RPMI8226 (cell line): ENCODE measurements around the gene SRSF1.
"Not testable (repeated sequence)": the region's sequence is repeated elsewhere in the genome, so short reads cannot be mapped to it uniquely, and the experiment has no call there.

ENCODE experiments used
- DNase-seq: peaks from one replicate; pipeline ENCODE4 v3.0.0-alpha.2; 2015

SRSF1 gene

DNA sequence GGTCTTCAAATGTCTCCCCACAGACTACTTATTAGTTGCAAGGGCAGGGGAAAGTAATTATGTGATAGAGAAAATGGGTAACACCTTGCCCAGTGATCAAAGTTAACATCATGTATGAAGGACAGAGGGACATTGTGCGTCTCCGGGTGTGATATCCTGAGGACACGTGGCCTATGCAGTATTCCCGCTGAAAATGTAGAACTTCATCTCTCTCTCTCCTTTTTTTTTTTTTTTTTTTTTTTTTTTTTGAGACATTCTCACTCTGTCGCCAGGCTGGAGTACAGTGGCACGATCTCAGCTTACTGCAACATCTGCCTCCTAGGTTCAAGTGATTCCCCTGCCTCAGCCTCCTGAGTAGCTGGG lies 43.9 kb downstream of the SRSF1 start:
- no peak for DNase-seq

DNA sequence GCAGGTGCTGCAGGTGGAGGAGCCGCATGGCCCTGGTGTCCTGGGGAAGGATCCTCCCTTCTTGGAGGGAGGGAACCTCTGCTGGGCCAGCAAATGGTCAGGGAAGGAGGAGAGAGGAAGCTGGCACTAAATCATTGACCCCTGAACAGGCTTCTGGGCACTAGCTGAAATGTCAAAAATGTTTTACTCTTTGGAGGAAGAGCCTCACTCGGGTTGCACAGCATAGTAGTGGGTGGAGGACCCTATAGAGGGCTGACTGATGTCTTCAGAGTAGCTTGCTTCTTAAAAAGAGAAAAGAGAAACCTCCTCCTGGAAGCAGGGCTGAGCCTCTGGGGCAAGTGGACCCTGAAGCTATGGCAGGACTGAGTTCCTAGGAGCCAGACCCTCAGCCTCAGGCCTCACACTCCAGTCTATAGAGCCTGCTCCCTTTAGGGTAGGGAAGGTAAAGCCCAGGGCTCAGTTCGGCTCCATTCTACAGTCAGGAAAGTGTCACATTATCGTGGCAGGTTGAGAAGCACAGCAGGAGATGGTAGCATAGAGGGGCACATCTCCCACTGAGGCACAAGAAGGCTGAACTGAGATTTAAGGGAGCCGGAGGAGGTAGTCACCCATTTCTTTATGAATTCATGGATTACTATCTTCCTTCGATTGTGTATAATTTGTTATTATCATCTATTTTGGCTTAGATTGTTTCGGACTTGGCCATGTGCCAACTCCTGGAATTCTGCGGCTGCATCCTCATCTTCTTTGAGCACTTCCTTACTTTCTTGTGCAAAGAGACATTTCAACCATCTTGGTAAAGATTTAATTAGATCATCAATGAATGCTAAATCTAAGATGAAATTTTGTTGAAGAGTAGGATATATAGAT lies 44.5 kb downstream of the SRSF1 start:
- no peak for DNase-seq

DNA sequence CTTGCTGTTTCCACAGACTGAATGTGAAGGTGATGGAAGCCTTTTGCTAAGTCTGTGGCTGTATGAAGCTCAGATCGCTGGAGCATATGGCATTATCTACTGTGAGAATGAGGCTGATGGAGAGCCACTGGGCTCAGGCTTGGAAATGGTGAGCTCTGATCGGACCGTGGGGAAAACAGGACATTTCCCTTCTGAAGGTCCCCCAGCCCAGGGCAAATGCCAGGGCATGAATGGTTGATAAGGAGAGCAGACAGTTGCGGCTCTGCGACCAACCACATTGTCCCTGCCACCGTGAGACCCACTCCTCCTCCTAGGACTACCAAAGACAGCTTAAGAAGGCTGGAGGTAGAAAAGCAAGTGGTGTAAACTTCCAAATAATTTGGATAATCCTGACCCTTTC lies 47.1 kb downstream of the SRSF1 start:
- DNase-seq = no peak

DNA sequence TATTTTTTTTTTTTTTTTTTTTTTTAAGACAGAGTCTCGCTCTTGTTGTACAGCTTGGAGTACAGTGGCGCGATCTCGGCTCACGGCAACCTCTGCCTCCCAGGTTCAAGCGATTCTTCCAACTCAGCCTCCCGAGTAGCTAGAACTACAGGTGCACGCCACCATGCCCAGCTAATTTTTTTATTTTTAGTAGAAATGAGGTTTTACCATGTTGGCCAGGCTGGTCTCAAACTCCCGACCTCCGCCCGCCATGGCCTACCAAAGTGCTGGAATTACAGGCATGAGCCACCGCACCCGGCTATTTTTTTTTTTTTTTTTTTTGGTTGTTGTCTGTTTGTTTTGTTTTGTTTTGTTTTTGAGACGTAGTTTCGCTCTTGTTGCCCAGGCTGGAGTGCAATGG lies 48.7 kb downstream of the SRSF1 start:
- not testable (repeated sequence) for DNase-seq

DNA sequence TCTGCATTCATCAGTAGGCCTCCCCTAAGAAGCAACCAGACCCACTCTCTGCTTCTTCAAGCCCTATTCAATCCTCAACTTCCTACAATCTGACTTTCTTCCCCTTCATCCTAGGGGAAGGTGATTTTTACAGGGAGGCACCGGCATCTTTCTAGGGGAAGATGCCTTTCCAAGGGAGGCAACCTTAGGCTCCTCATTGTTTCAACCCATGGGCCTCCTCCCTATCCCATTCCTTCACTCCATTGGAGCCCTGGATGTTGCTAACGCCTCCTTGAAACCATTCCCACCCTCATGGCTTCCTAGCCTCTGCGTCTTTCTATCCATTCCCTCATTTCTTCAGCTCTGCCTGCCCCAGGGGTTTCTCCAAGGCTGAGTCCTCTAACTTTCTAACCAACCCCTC lies 49.2 kb downstream of the SRSF1 start:
- DNase-seq = no peak

DNA sequence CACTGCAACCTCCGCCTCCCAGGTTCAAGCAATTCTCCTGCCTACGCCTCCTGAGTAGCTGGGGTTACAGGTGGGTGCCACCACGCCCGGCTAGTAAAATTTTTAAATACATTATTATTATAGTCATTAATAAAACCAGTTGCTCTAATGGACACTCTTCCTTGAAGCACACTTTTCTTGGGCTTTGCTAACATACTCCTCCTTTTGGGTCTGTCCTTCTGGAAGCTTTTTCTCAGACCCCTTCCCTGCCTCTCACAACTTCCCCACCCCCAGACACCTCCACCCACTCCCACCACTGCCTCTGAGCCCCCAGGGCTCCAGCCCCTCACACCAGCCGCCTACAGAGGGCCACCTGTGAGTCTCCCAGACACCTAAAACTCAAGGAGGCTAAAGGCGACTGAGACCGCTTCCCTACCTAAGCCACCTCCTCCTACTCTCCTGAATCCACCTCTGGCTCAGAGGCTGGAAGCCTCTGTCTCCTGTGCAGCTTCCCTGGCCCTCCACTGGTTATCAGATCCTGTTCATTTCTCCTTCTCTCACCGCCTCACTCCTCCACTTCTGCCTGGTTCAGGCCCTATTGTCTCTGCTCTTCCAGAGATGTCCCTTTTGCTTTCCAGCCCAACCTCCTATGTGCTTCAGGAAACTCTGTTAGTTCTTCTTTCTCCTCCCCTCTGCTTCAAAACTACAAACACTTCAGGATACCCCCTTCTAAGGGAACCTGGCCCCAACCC lies 49.8 kb downstream of the SRSF1 start:
- DNase-seq = no peak

DNA sequence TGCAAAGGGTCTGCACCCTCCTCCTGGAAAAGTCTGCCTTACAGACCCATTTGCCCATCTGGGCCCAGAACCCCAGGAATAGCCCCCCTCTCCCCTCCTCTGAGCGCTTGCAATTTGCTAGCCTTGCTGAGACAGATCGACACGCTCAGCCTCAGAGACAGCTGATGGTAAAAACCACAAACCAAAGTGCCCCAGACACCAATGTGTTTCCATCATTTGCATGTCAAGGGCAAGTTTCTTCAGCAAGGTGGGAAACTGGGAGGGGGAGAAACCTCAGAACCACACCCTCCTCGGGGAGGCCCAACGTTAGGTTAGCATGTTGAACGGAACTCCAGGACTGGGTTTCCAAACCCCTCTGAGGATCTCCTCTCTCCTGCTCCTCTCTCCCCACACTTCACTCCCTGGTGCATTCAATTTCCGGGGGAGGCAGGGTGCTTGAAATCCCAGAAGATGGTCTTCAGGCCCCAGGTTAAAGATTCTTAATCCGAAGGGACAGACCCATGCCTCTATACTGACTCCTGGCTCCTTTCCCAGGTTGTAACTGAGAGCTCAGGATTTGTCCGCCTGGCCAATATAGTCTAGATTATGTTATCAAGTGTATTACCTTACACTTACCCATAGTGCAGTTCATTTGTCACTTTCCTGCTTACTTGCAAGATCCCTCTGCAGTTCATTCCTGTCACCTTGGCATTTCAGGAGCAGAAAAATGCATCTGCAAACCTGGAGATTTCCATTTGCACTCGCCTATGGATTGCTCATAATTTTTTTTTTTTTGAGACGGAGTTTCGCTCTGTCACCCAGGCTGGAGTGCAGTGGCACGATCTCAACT lies 50.5 kb downstream of the SRSF1 start:
- DNase-seq = peak; percentile 68

DNA sequence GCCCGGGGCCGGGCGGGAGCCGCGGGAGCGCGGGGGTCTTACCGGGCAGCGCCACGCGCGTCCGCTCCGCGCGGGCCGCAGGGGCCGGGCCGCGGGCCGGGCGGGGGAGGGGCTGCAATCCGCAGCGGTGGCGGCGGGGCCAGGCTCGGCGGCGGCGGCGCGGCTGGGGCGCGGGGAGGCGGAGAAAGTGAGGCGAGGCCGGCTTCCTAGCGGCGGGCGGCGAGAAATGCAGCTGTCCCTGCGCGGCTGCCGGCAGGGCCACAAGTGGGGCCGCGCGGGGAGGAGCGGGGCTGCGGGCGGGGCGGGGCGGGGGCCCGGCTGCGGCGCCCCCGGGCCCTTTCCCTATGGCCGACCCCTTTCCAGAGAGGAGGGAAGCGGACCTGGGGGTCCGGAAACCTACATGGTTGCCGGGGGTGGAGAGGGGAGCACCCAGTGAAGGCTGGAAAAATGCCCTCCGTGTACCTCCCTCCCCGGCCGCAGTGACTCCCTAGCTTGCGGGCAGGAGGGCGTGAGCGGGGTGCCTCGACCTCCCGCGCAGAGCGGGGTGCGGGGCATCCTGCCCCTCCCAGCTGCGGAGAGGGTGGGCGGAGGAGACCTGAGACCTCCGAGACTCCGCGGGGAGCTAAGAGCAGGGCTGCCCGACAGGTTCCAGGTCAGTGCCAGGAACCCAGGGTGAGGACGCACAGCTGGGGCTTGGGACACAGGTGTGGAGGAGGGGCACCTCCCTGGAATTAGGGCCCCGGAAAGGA lies 51.7 kb downstream of the SRSF1 start, which contains the start of gene CUEDC1:
Gene CUEDC1, minus strand, starts transcription at position 230 of the 749 bp plus-strand sequence. CDS start 69,848 bp downstream, outside the sequence.
- peak; percentile 79 for DNase-seq

DNA sequence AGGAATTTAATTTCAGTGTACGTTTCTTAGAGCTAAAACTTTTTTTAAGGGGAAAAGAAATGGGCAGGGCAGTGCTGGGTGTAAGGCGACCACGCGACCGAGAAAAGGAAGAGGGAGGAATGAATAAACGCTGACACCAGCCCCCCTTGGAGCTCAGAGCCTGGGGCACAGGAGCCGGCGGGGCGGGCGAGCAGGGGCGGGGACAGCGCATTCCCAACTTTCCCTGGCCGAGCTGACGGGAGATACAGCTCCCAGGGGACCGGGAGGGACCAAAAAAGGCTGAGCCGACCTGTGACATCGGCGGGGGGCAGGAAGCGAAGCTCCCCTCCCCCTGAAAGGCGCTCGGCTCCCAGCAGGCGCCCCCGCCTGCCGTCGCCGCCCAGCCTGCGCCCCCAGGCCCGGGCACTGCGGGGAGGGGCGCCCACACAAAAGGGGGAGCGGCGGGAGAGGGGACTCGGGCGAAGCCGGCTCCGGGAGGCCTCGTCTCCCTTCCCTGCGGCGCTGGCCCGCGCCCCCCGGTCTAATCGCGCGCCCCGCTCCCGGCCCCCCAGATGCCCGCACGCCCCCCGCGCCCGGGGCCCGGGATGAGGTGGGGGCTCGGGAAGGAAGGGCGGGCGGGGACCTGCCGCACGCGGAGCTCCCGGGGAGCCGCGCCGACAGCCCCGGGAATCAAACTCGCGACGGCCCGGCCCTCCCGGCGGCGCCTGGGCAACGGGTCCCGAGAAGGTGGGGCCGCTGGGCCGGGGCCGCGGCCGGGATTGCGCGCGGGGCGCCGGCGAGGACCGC lies 52.5 kb downstream of the SRSF1 start:
- no peak for DNase-seq

DNA sequence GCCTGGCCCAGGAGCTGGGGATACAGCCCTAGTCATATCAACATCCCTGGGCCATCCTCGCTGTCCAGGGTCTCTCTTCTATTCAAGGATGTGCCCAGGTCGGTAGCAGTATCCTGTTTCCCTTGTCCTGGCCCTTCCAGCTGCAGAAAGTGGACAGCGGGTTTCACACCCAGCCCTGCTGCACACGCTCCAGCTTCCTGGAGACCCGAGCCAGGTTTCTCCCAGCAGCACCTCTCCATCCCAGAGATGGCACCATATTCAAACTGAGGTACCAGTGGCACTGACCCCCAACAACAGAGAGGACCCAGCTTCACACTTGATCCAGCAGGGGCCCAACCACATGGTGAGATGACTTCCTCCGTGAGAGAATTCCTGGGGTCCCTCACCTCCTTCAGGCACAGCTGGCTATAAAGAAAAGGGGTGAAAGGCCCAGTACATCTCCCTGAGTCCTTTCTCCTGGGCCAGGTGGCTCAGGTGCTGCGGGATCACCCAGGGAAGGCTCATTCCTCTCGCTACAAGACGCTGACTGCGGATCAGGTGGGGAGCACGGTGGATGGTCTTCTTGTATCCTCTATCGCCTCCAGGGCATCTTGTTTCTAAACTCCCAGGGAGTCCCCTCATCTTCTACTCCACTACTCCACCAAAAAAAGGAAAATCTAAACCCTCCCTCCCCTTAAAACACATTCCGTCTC lies 53.2 kb downstream of the SRSF1 start:
- no peak for DNase-seq
